Neural progenitor cell (in vitro differentiated cells): Measurements from ENCODE around the gene GPR162. TPM values are rescaled to one million over a fixed set of nuclear protein-coding genes. Genes with fewer than 3 reads are reported as not detected.

Source experiments
- DNase-seq: peaks from one replicate; pipeline ENCODE4 v3.0.0-alpha.2; 2016; ENCODE audit warnings: low spot score
- H2AFZ ChIP-seq: fragments of 200-600 bp; sonication (generic); replicated peaks from 2 replicates; pipeline ENCODE4 v1.6.1; 2016; ENCODE audit warnings: antibody characterized with exemption
- H3F3A ChIP-seq: fragments of 200-600 bp; sonication (generic); 2 replicates; pipeline ENCODE4 v1.6.1; 2016; ENCODE audit warnings: antibody characterized with exemption, low read depth
- H3K27ac ChIP-seq: fragments of 200-600 bp; sonication (generic); 2 replicates; pipeline ENCODE4 v1.5.1; 2016; ENCODE audit warnings: mild to moderate bottlenecking
- H3K27me3 ChIP-seq: fragments of 200-600 bp; sonication (generic); 2 replicates; pipeline ENCODE4 v1.6.1; 2016; ENCODE audit warnings: mild to moderate bottlenecking, moderate library complexity
- H3K36me3 ChIP-seq: fragments of 200-600 bp; sonication (generic); 2 replicates; pipeline ENCODE4 v1.5.1; 2016
- H3K4me1 ChIP-seq: fragments of 200-600 bp; sonication (generic); 2 replicates; pipeline ENCODE4 v1.6.1; 2016; ENCODE audit warnings: mixed run types
- H3K4me2 ChIP-seq: fragments of 200-600 bp; sonication (generic); 2 replicates; pipeline ENCODE4 v1.6.1; 2016
- H3K4me3 ChIP-seq: fragments of 200-600 bp; sonication (generic); 2 replicates; pipeline ENCODE4 v1.5.1; 2016
- H3K79me2 ChIP-seq: fragments of 200-600 bp; sonication (generic); 2 replicates; pipeline ENCODE4 v1.6.1; 2016; ENCODE audit warnings: low read depth
- H3K9ac ChIP-seq: fragments of 200-600 bp; sonication (generic); 2 replicates; pipeline ENCODE4 v1.6.1; 2016
- H3K9me3 ChIP-seq: fragments of 200-600 bp; sonication (generic); 2 replicates; pipeline ENCODE4 v1.5.1; 2016; ENCODE audit warnings: low read depth
- H4K20me1 ChIP-seq: fragments of 200-600 bp; sonication (generic); 2 replicates; pipeline ENCODE4 v1.6.1; 2016; ENCODE audit warnings: low read depth
- H3K27ac Mint-ChIP-seq: 3 replicates; pipeline ENCODE4 v1.8.0; 2021; ENCODE audit warnings: mixed read lengths
- H3K27me3 Mint-ChIP-seq: 2 replicates; pipeline ENCODE4 v1.8.0; 2022; ENCODE audit warnings: low read depth, mild to moderate bottlenecking, inconsistent platforms, moderate library complexity, mixed read lengths; ENCODE audit not compliant: insufficient read depth
- H3K36me3 Mint-ChIP-seq: 3 replicates; pipeline ENCODE4 v1.8.0; 2021; ENCODE audit warnings: mixed read lengths
- H3K4me1 Mint-ChIP-seq: 3 replicates; pipeline ENCODE4 v1.8.0; 2021; ENCODE audit warnings: mixed read lengths
- H3K4me3 Mint-ChIP-seq: 3 replicates; pipeline ENCODE4 v1.8.0; 2021; ENCODE audit warnings: mild to moderate bottlenecking, moderate library complexity, mixed read lengths
- H3K9me3 Mint-ChIP-seq: 3 replicates; pipeline ENCODE4 v1.8.0; 2020; ENCODE audit warnings: mixed read lengths
- EZH2 ChIP-seq: fragments of 200-600 bp; sonication (generic); IDR thresholded peaks from 2 replicates; pipeline ENCODE4 v1.6.1; 2017; ENCODE audit warnings: antibody characterized with exemption, mild to moderate bottlenecking, moderate library complexity
- EZH2phosphoT487 ChIP-seq: fragments of 200-600 bp; sonication (generic); IDR thresholded peaks from 2 replicates; pipeline ENCODE4 v1.6.1; 2017; ENCODE audit warnings: antibody characterized with exemption
- total RNA-seq: library from RNA; depleted of rRNA; stranded (reverse); fragments of >200 nt; gene quantifications from 2 replicates; pipeline ENCODE4 v1.2.3, GENCODE V29; 2015; ENCODE audit warnings: low replicate concordance
- TF ChIP-seq, protein P1 (sequence below): fragments of 200-600 bp; sonication (generic); IDR thresholded peaks from 2 replicates; pipeline ENCODE4 v1.5.1; 2017; ENCODE audit warnings: antibody characterized with exemption, mild to moderate bottlenecking

Gene GPR162
- total RNA-seq, 1 donor from 2014 or later = 10.0 TPM

GRCh38 chr12:6830999-6831398 lies 9.4 kb downstream of the GPR162 start:
- Histone ChIP-seq H2AFZ (no peak overlapping the region), H4K20me1 (peaks cover 43% of the 10 kb centered on the region), H3K79me2 (peaks cover 36% of the 10 kb centered on the region), H3K4me3 (no peak overlapping the region), H3F3A (peaks cover 38% of the 10 kb centered on the region), H3K27me3 (no peaks in the 10 kb centered on the region), H3K27ac (no peak overlapping the region), H3K9ac (no peak overlapping the region), H3K4me1 (peaks cover 10% of the 10 kb centered on the region), H3K4me2 (no peak overlapping the region), H3K36me3 (peaks cover 6% of the 10 kb centered on the region), H3K9me3 (no peaks in the 10 kb centered on the region)
- Mint-ChIP-seq H3K27me3 (peaks cover 7% of the 10 kb centered on the region), H3K4me3 (peak overlapping the region; percentile 100), H3K27ac (no peak overlapping the region), H3K9me3 (no peaks in the 10 kb centered on the region), H3K36me3 (peaks cover 27% of the 10 kb centered on the region), H3K4me1 (peaks cover 32% of the 10 kb centered on the region)
- TF ChIP-seq, protein P1, sequence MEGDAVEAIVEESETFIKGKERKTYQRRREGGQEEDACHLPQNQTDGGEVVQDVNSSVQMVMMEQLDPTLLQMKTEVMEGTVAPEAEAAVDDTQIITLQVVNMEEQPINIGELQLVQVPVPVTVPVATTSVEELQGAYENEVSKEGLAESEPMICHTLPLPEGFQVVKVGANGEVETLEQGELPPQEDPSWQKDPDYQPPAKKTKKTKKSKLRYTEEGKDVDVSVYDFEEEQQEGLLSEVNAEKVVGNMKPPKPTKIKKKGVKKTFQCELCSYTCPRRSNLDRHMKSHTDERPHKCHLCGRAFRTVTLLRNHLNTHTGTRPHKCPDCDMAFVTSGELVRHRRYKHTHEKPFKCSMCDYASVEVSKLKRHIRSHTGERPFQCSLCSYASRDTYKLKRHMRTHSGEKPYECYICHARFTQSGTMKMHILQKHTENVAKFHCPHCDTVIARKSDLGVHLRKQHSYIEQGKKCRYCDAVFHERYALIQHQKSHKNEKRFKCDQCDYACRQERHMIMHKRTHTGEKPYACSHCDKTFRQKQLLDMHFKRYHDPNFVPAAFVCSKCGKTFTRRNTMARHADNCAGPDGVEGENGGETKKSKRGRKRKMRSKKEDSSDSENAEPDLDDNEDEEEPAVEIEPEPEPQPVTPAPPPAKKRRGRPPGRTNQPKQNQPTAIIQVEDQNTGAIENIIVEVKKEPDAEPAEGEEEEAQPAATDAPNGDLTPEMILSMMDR = no peak
- no peak for TF ChIP-seq EZH2
- TF ChIP-seq EZH2phosphoT487 = no peak
- DNase-seq = no peak

DNA sequence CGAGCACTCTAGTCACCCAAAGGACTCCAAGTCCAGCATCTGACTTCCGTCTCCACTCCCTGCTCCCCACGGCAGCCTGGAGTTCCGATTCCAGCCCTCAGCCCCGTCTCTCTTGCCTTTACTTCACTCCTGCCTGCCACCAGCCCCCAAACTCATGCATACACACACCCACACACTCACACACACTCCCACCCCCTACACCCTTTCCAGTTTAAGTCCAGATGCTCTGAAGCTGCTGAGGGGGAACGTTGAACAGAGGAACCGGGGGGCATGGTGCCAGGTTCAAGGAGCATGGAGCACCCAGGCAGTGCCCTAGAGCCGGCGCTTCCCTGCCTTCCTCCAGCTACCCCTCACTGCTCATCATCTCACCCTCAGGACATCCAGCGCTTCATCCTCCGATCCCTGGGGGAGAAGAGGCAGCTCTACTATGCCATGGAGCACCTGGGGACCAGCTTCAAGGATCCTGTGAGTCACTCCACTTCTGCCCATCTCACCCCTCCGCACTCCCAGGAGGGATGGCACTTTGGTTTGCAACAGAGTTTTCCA lies 9.9 kb downstream of the GPR162 start:
- H3K4me3 ChIP-seq = no peak overlapping the region
- Mint-ChIP-seq H3K4me1 (peaks cover 27% of the 10 kb centered on the region), H3K36me3 (peaks cover 29% of the 10 kb centered on the region), H3K9me3 (no peaks in the 10 kb centered on the region), H3K27ac (no peak overlapping the region), H3K27me3 (peaks cover 7% of the 10 kb centered on the region), H3K4me3 (peak overlapping the region; percentile 100)
- no peak overlapping the region for H2AFZ ChIP-seq
- H3K27ac ChIP-seq = no peak overlapping the region
- H3K9me3 ChIP-seq = no peaks in the 10 kb centered on the region
- H3F3A ChIP-seq = peaks cover 38% of the 10 kb centered on the region
- peaks cover 36% of the 10 kb centered on the region for H3K79me2 ChIP-seq
- H3K27me3 ChIP-seq = no peaks in the 10 kb centered on the region
- peaks cover 10% of the 10 kb centered on the region for H3K4me1 ChIP-seq
- no peak overlapping the region for H3K4me2 ChIP-seq
- H3K9ac ChIP-seq = no peak overlapping the region
- DNase-seq = no peak
- H4K20me1 ChIP-seq = peaks cover 48% of the 10 kb centered on the region
- TF ChIP-seq, protein P1 = no peak
- TF ChIP-seq EZH2 = no peak
- TF ChIP-seq EZH2phosphoT487 = no peak
- H3K36me3 ChIP-seq = peaks cover 6% of the 10 kb centered on the region

DNA sequence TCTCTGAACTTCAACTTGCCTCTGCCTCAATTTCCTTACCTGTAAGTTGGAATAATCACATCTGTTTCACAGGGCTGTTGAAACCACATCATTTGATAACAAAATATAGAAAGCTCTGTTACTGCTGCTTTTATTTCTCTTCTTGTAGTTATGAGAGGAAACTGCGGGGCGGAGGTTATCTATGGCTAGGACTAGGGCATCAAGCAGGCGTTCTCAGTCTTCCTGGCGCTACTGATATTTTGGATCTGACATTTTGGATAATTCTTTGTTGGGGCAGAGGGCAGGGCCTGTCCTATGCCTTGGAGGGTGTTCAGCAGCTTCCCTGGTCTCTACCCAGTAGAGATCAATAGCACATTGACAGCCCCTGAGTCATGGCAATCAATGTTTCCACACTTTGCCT lies 10.5 kb downstream of the GPR162 start:
- Histone ChIP-seq H3K4me2 (no peak overlapping the region), H3K4me3 (no peak overlapping the region), H3F3A (peaks cover 33% of the 10 kb centered on the region), H3K9me3 (no peaks in the 10 kb centered on the region), H2AFZ (no peak overlapping the region), H4K20me1 (peaks cover 49% of the 10 kb centered on the region), H3K27me3 (no peaks in the 10 kb centered on the region), H3K4me1 (peaks cover 6% of the 10 kb centered on the region), H3K36me3 (peaks cover 6% of the 10 kb centered on the region), H3K27ac (no peak overlapping the region), H3K9ac (no peak overlapping the region), H3K79me2 (peaks cover 36% of the 10 kb centered on the region)
- Mint-ChIP-seq H3K27me3 (peaks cover 7% of the 10 kb centered on the region), H3K9me3 (no peaks in the 10 kb centered on the region), H3K27ac (no peak overlapping the region), H3K36me3 (peaks cover 29% of the 10 kb centered on the region), H3K4me3 (peak overlapping the region; percentile 27), H3K4me1 (peaks cover 22% of the 10 kb centered on the region)
- TF ChIP-seq, protein P1 = no peak
- TF ChIP-seq EZH2 = no peak
- no peak for TF ChIP-seq EZH2phosphoT487
- DNase-seq = no peak
